Mucosa of descending colon (tissue), 3 donors: ENCODE data around the gene KTI12. TPM values are rescaled to one million over a fixed set of nuclear protein-coding genes. Genes with fewer than 3 reads are reported as not detected.

Source experiments
- ATAC-seq: fragments of 200-7000 bp; cut with Tn5 transposase; one replicate; pipeline ENCODE4 v1.9.1; 2020; ENCODE audit warnings: mild to moderate bottlenecking, moderate library complexity
- DNase-seq, 3 donors: peaks; one replicate each; pipeline ENCODE4 v3.0.0-alpha.2; 2020
- H3K36me3 ChIP-seq: fragments of 200-600 bp; one replicate; pipeline ENCODE4 v1.8.0; 2021; ENCODE audit warnings: low read depth, mild to moderate bottlenecking
- H3K4me1 ChIP-seq: fragments of 200-600 bp; one replicate; pipeline ENCODE4 v1.8.0; 2021; ENCODE audit warnings: low read depth, mild to moderate bottlenecking
- H3K4me3 ChIP-seq: fragments of 200-600 bp; one replicate; pipeline ENCODE4 v1.8.0; 2021; ENCODE audit warnings: mild to moderate bottlenecking
- H3K9me3 ChIP-seq: fragments of 200-600 bp; one replicate; pipeline ENCODE4 v1.8.0; 2021; ENCODE audit warnings: mild to moderate bottlenecking
- CTCF ChIP-seq: fragments of 200-600 bp; IDR thresholded peaks from one replicate; pipeline ENCODE4 v1.8.0; 2022; ENCODE audit warnings: antibody characterized with exemption, mild to moderate bottlenecking
- intact Hi-C, 2 donors: fragments of 100-400 bp; cut with DNase I in 1 of 2; cut with micrococcal nuclease in 1 of 2; formaldehyde crosslinking; loops; one replicate each; pipeline versions ENCODE4 v1.11.0 to v1.11.1; 2022; cut with DNase I, micrococcal nuclease
- total RNA-seq, 3 donors: library from RNA; stranded (reverse); fragmentation: NEBNext Ultra II Directional in 2 of 3; extraction: Animal tissue kit (Norgen Biotek cat#: 25700) in 2 of 3; gene quantifications; one replicate each; pipeline versions ENCODE4 v1.2.1 to v1.2.4, GENCODE V29; 2021 to 2023
- donor health status: DM: no; HTN: no; CAD: no; lungs with moderate emphysema.
- donor health status: DM: no; HTN: no; CAD: no.
- donor health status: DM: no; HTN: yes; CAD: no.

KTI12 gene
- total RNA-seq, 3 donors from 2014 or later, result 4.3 to 6.7 (median 5.4) TPM

GRCh38 chr1:52060822-52061221 lies 27.2 kb upstream of the KTI12 start:
- no peak for ATAC-seq
- DNase-seq, result no peak
- H3K9me3 ChIP-seq, result no peaks in the 10 kb centered on the region
- H3K36me3 ChIP-seq, result no peaks in the 10 kb centered on the region
- peaks cover 10% of the 10 kb centered on the region for H3K4me1 ChIP-seq
- intact Hi-C loops, result no loop called here
- H3K4me3 ChIP-seq, result no peak overlapping the region
- TF ChIP-seq CTCF, result no peak

GRCh38 chr1:52059888-52060287 lies 26.3 kb upstream of the KTI12 start:
- no peak for TF ChIP-seq CTCF
- Histone ChIP-seq H3K36me3 (no peaks in the 10 kb centered on the region), H3K4me3 (no peak overlapping the region), H3K4me1 (peaks cover 10% of the 10 kb centered on the region), H3K9me3 (no peaks in the 10 kb centered on the region)
- ATAC-seq (no peak), DNase-seq (no peak)
- intact Hi-C loops, result no loop called here

- Histone ChIP-seq H3K4me1 (peaks cover 12% of the 10 kb centered on the region), H3K9me3 (no peaks in the 10 kb centered on the region), H3K4me3 (no peak overlapping the region), H3K36me3 (no peaks in the 10 kb centered on the region)
- TF ChIP-seq CTCF, result no peak
- DNase-seq, result no peak
- intact Hi-C loops, result no loop called here
- no peak for ATAC-seq
Measured at GRCh38 chr1:52059321-52059720, 25.7 kb upstream of the KTI12 start.

GRCh38 chr1:52057876-52058415 lies 24.3 kb upstream of the KTI12 start:
- H3K9me3 ChIP-seq, result no peaks in the 10 kb centered on the region
- ATAC-seq, result no peak
- no peaks in the 10 kb centered on the region for H3K36me3 ChIP-seq
- intact Hi-C loops, result no loop called here
- no peak for DNase-seq
- no peak for TF ChIP-seq CTCF
- peaks cover 25% of the 10 kb centered on the region for H3K4me1 ChIP-seq
- no peak overlapping the region for H3K4me3 ChIP-seq

- intact Hi-C loops, result no loop called here
- no peak for DNase-seq
- H3K4me1 ChIP-seq, result peaks cover 25% of the 10 kb centered on the region
Measured at GRCh38 chr1:52057255-52057654, 23.6 kb upstream of the KTI12 start.

More at GRCh38 chr1:52057255-52057654, 23.6 kb upstream of the KTI12 start:
- no peaks in the 10 kb centered on the region for H3K36me3 ChIP-seq
- H3K9me3 ChIP-seq, result no peaks in the 10 kb centered on the region
- H3K4me3 ChIP-seq, result no peak overlapping the region
- ATAC-seq, result no peak
- no peak for TF ChIP-seq CTCF
